Kidney glomerular epithelial cell (primary cell): ENCODE measurements around the gene CST1.
A peak's percentile ranks its signal among the peaks of the same experiment; 100 is the strongest.
"Not testable (repeated sequence)": the region's sequence is repeated elsewhere in the genome, so short reads cannot be mapped to it uniquely, and the experiment has no call there.

Source experiments
- DNase-seq: peaks from one replicate; lab custom pipeline; 2025; lab: John Stamatoyannopoulos, UW

Gene CST1

GRCh38 chr20:23755131-23755611 lies 4.4 kb upstream of the CST1 start:
- not testable (repeated sequence) for DNase-seq

- DNase-seq, result no peak
Measured at GRCh38 chr20:23754731-23755130, 4.0 kb upstream of the CST1 start.

GRCh38 chr20:23753589-23753988 lies 2.9 kb upstream of the CST1 start:
- DNase-seq, result no peak

- DNase-seq, result no peak
Measured at GRCh38 chr20:23753194-23753548, 2.4 kb upstream of the CST1 start.

- no peak for DNase-seq
Measured at GRCh38 chr20:23752481-23753193, 1.9 kb upstream of the CST1 start.

- DNase-seq, result no peak
Measured at GRCh38 chr20:23752019-23752418, 1.3 kb upstream of the CST1 start.

GRCh38 chr20:23749746-23750145 lies 989 bp downstream of the CST1 start:
- no peak for DNase-seq

GRCh38 chr20:23748975-23749374 lies 1.8 kb downstream of the CST1 start:
- not testable (repeated sequence) for DNase-seq

- DNase-seq, result not testable (repeated sequence)
Measured at GRCh38 chr20:23747551-23747950, 3.2 kb downstream of the CST1 start.

GRCh38 chr20:23747092-23747491 lies 3.6 kb downstream of the CST1 start:
- DNase-seq, result not testable (repeated sequence)

GRCh38 chr20:23746321-23746720 lies 4.4 kb downstream of the CST1 start:
- DNase-seq, result no peak

GRCh38 chr20:23745247-23745646 lies 5.5 kb downstream of the CST1 start:
- DNase-seq, result no peak

- DNase-seq, result no peak
Measured at GRCh38 chr20:23744817-23745216, 5.9 kb downstream of the CST1 start.

GRCh38 chr20:23735391-23735790 lies 15.3 kb downstream of the CST1 start:
- not testable (repeated sequence) for DNase-seq

- not testable (repeated sequence) for DNase-seq
Measured at GRCh38 chr20:23734949-23735348, 15.8 kb downstream of the CST1 start.

GRCh38 chr20:23734440-23734839 lies 16.3 kb downstream of the CST1 start:
- not testable (repeated sequence) for DNase-seq

- no peak for DNase-seq
Measured at GRCh38 chr20:23727016-23727415, 23.7 kb downstream of the CST1 start.

- DNase-seq, result no peak
Measured at GRCh38 chr20:23725102-23725501, 25.6 kb downstream of the CST1 start.

GRCh38 chr20:23723659-23724307 lies 27.0 kb downstream of the CST1 start:
- DNase-seq, result peak; percentile 2

GRCh38 chr20:23722851-23723250 lies 27.9 kb downstream of the CST1 start:
- DNase-seq, result not testable (repeated sequence)

- no peak for DNase-seq
Measured at GRCh38 chr20:23721962-23722361, 28.8 kb downstream of the CST1 start.

GRCh38 chr20:23719351-23719750 lies 31.4 kb downstream of the CST1 start:
- not testable (repeated sequence) for DNase-seq

GRCh38 chr20:23711778-23712177 lies 39.0 kb downstream of the CST1 start:
- not testable (repeated sequence) for DNase-seq

GRCh38 chr20:23710771-23711170 lies 40.0 kb downstream of the CST1 start:
- no peak for DNase-seq
